ENCODE results near the gene CEP104.

DNA sequence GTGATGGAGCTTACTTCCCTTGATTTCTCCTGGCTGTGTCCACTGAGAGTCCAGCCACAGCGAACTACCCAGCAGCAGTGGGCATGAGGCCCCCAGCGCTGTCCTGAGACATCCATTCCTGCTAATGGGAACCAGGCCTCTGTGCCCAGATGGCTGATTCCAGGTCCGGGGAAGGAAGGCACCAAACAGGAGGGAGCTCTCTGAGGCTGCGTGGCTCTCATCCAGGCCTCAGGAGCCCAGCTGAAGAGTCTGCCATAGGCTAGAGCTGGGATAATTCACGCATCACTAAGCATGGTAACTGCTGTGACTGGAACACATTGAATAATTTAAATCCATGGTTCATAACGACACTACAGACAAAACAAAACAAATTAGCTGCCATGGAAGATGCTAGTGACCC is 36.0 kb downstream of the CEP104 start:
- TF ChIP-seq SNAI2 (CRISPR knock-in tag; IDR thresholded peaks at IDR 0.05) (no peak), ZFP3 (CRISPR knock-in tag; IDR thresholded peaks at IDR 0.05) (no peak), ARNTL (CRISPR knock-in tag; IDR thresholded peaks at IDR 0.05; ENCODE audit: borderline replicate concordance, low read depth) (no peak), ZNF70 (CRISPR knock-in tag; IDR thresholded peaks at IDR 0.05) (no peak), GLIS3 (CRISPR knock-in tag; IDR thresholded peaks at IDR 0.05) (no peak), RARB (CRISPR knock-in tag; IDR thresholded peaks at IDR 0.05) (no peak), ZFP30 (CRISPR knock-in tag; IDR thresholded peaks at IDR 0.05) (no peak), ZC3H10 (CRISPR knock-in tag; IDR thresholded peaks at IDR 0.05) (no peak), CSDC2 (CRISPR knock-in tag; IDR thresholded peaks at IDR 0.05) (no peak), ESRRG (CRISPR knock-in tag; IDR thresholded peaks at IDR 0.05) (no peak), BACH2 (CRISPR knock-in tag; IDR thresholded peaks at IDR 0.05; ENCODE audit: borderline replicate concordance) (no peak)
- TF ChIP-seq, protein P1, sequence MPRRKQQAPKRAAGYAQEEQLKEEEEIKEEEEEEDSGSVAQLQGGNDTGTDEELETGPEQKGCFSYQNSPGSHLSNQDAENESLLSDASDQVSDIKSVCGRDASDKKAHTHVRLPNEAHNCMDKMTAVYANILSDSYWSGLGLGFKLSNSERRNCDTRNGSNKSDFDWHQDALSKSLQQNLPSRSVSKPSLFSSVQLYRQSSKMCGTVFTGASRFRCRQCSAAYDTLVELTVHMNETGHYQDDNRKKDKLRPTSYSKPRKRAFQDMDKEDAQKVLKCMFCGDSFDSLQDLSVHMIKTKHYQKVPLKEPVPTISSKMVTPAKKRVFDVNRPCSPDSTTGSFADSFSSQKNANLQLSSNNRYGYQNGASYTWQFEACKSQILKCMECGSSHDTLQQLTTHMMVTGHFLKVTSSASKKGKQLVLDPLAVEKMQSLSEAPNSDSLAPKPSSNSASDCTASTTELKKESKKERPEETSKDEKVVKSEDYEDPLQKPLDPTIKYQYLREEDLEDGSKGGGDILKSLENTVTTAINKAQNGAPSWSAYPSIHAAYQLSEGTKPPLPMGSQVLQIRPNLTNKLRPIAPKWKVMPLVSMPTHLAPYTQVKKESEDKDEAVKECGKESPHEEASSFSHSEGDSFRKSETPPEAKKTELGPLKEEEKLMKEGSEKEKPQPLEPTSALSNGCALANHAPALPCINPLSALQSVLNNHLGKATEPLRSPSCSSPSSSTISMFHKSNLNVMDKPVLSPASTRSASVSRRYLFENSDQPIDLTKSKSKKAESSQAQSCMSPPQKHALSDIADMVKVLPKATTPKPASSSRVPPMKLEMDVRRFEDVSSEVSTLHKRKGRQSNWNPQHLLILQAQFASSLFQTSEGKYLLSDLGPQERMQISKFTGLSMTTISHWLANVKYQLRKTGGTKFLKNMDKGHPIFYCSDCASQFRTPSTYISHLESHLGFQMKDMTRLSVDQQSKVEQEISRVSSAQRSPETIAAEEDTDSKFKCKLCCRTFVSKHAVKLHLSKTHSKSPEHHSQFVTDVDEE (CRISPR knock-in tag; IDR thresholded peaks at IDR 0.05), result peak; percentile 31; the same call in 1 of the 2 replicates
